HCT116 (cell line): ENCODE data around the gene CCSER1. TPM values are rescaled to one million over a fixed set of nuclear protein-coding genes. Genes with fewer than 3 reads are reported as not detected.

Experiments
- ATAC-seq: fragments of 200-7000 bp; cut with Tn5 transposase; 2 replicates; pipeline ENCODE4 v1.9.1; 2020; ENCODE audit warnings: mild to moderate bottlenecking, moderate library complexity
- BruUV-seq: library from RNA; stranded (reverse); fragments of 400-500 nt; replicated peaks from 2 replicates; lab custom pipeline; 2021; lab: Mats Ljungman, UMichigan
- CTCF ChIA-PET: fragments of 300-600 bp; sonication (Branson Sonifier 250); formaldehyde crosslinking; loops from one replicate; lab custom pipeline; 2021; ENCODE audit warnings: antibody characterized with exemption; lab: Charles Lee
- POLR2A ChIA-PET: fragments of 300-600, 350-600 bp; sonication (Branson Sonifier 250); formaldehyde crosslinking; loops from one replicate; lab custom pipeline; 2021; ENCODE audit warnings: antibody characterized with exemption; lab: Charles Lee
- RAD21 ChIA-PET, 2 experiments: fragments of 300-600 bp; sonication (Branson Sonifier 250); formaldehyde crosslinking; loops; one replicate each; lab custom pipeline; 2023; ENCODE audit warnings: low total read pairs in 2 of 2; ENCODE audit not compliant: uncharacterized antibody in 2 of 2, unreplicated experiment in 2 of 2, low non-redundant PET in 1 of 2; lab: Charles Lee
- DNase-seq: peaks from one replicate; pipeline ENCODE4 v3.0.0-alpha.2; 2010; ENCODE audit warnings: low read depth, low spot score
- H2AFZ ChIP-seq: fragments of 200-600 bp; shearing (Covaris generic), sonication (generic); 2 replicates; pipeline ENCODE4 v1.6.1; 2017; ENCODE audit warnings: low read depth, mixed run types, mixed read lengths, antibody characterized with exemption, low read length; ENCODE audit not compliant: poor library complexity, severe bottlenecking
- H3K27ac ChIP-seq: 2 replicates; pipeline ENCODE4 v1.5.1; 2012; ENCODE audit warnings: low read depth, low read length
- H3K27me3 ChIP-seq: fragments of 200-600 bp; sonication (generic); 2 replicates; pipeline ENCODE4 v1.6.1; 2016; ENCODE audit warnings: mixed run types, low read length, mixed read lengths; ENCODE audit not compliant: insufficient read depth
- H3K36me3 ChIP-seq, 2 experiments: fragments of 200-500 bp in 1 of 2; fragments of 200-600 bp in 1 of 2; sonication (Bioruptor generic) in 1 of 2; sonication (generic) in 1 of 2; 2 replicates each; pipeline versions ENCODE4 v1.5.1 to v1.6.1; 2014 to 2016; ENCODE audit warnings: low read length in 2 of 2, inconsistent platforms in 1 of 2, mixed read lengths in 1 of 2, mixed run types in 1 of 2; ENCODE audit not compliant: insufficient read depth in 2 of 2, control insufficient read depth in 1 of 2
- H3K4me1 ChIP-seq, 2 experiments: fragments of 200-600 bp in 1 of 2; sonication (generic) in 1 of 2; 2 replicates each; pipeline versions ENCODE4 v1.5.1 to v1.6.1; 2012 to 2017; ENCODE audit warnings: low read length in 2 of 2, inconsistent platforms in 1 of 2, mild to moderate bottlenecking in 1 of 2, mixed read lengths in 1 of 2, mixed run types in 1 of 2, moderate library complexity in 1 of 2; ENCODE audit not compliant: insufficient read depth in 2 of 2, control insufficient read depth in 1 of 2
- H3K4me2 ChIP-seq: fragments of 200-600 bp; sonication (generic); 2 replicates; pipeline ENCODE4 v1.6.1; 2017; ENCODE audit warnings: mixed run types, low read length, mixed read lengths
- H3K4me3 ChIP-seq, 2 experiments: fragments of 200-600 bp in 1 of 2; sonication (generic) in 1 of 2; replicated peaks in 1 of 2; 2 replicates each; pipeline ENCODE4 v1.5.1; 2011 to 2016; ENCODE audit warnings: low read length in 2 of 2, control low read depth in 1 of 2, low read depth in 1 of 2, mild to moderate bottlenecking in 1 of 2, mixed read lengths in 1 of 2, mixed run types in 1 of 2
- H3K79me2 ChIP-seq: fragments of 200-600 bp; sonication (generic); 2 replicates; pipeline ENCODE4 v1.6.1; 2017; ENCODE audit warnings: mild to moderate bottlenecking, mixed run types, low read length, moderate library complexity, mixed read lengths; ENCODE audit not compliant: insufficient read depth
- H3K9ac ChIP-seq: fragments of 200-600 bp; sonication (generic); 2 replicates; pipeline ENCODE4 v1.6.1; 2016; ENCODE audit warnings: low read length, mixed read lengths
- H3K9me2 ChIP-seq: fragments of 200-600 bp; sonication (generic), shearing (Covaris generic); 2 replicates; pipeline ENCODE4 v1.6.1; 2017; ENCODE audit warnings: mixed run types, mild to moderate bottlenecking, moderate library complexity; ENCODE audit not compliant: insufficient read depth
- H3K9me3 ChIP-seq, 2 experiments: fragments of 200-500 bp in 1 of 2; fragments of 200-600 bp in 1 of 2; sonication (Bioruptor generic) in 1 of 2; sonication (generic) in 1 of 2; 2 replicates each; pipeline ENCODE4 v1.6.1; 2014 to 2017; ENCODE audit warnings: low read length in 2 of 2, mixed read lengths in 2 of 2, inconsistent platforms in 1 of 2, low read depth in 1 of 2, mild to moderate bottlenecking in 1 of 2, mixed run types in 1 of 2, moderate library complexity in 1 of 2; ENCODE audit not compliant: control insufficient read depth in 1 of 2, insufficient read depth in 1 of 2
- H4K20me1 ChIP-seq: fragments of 200-600 bp; sonication (generic), shearing (Covaris generic); 2 replicates; pipeline ENCODE4 v1.6.1; 2017; ENCODE audit warnings: mixed run types, mild to moderate bottlenecking, moderate library complexity; ENCODE audit not compliant: insufficient read depth
- CBX3 ChIP-seq: IDR thresholded peaks from 2 replicates; pipeline ENCODE4 v1.6.1; 2012; ENCODE audit warnings: low read depth
- ELF1 ChIP-seq: IDR thresholded peaks from 2 replicates; pipeline ENCODE4 v1.6.1; 2012; ENCODE audit warnings: low read depth, borderline replicate concordance
- EZH2phosphoT487 ChIP-seq: fragments of 200-600 bp; IDR thresholded peaks from 2 replicates; pipeline ENCODE4 v1.6.1; 2018; ENCODE audit warnings: antibody characterized with exemption, borderline replicate concordance
- MAX ChIP-seq: IDR thresholded peaks from 2 replicates; pipeline ENCODE4 v1.6.1; 2012
- RAD21 ChIP-seq: IDR thresholded peaks from 2 replicates; pipeline ENCODE4 v1.6.1; 2012; ENCODE audit warnings: low read depth, mild to moderate bottlenecking
- REST ChIP-seq: IDR thresholded peaks from 2 replicates; pipeline ENCODE4 v1.6.1; 2012; ENCODE audit warnings: low read depth
- SIN3A ChIP-seq: IDR thresholded peaks from 2 replicates; pipeline ENCODE4 v1.6.1; 2012; ENCODE audit warnings: low read depth
- SRF ChIP-seq: IDR thresholded peaks from 2 replicates; pipeline ENCODE4 v1.6.1; 2012; ENCODE audit warnings: low read depth
- TCF7L2 ChIP-seq: IDR thresholded peaks from 2 replicates; pipeline ENCODE4 v1.7.0; 2011; ENCODE audit warnings: borderline replicate concordance, inconsistent platforms; ENCODE audit not compliant: insufficient read depth, insufficient read length; ENCODE audit errors: extremely low read depth
- YY1 ChIP-seq: IDR thresholded peaks from 2 replicates; pipeline ENCODE4 v1.6.1; 2011; ENCODE audit warnings: low read length, low read depth, moderate library complexity, mild to moderate bottlenecking; ENCODE audit not compliant: insufficient replicate concordance; ENCODE audit errors: extremely low read depth
- ZNF274 ChIP-seq: fragments of 200-500 bp; sonication (Bioruptor generic); IDR thresholded peaks from 2 replicates; pipeline ENCODE4 v1.6.1; 2014; ENCODE audit warnings: mild to moderate bottlenecking, low read depth, low read length, inconsistent platforms
- intact Hi-C: fragments of 100-400 bp; cut with micrococcal nuclease; formaldehyde crosslinking; loops from 2 replicates; pipeline ENCODE4 v1.10.0; 2022
- total RNA-seq: library from RNA; stranded (reverse); gene quantifications from one replicate; pipeline ENCODE4 v1.2.1, GENCODE V29; 2021; ENCODE audit not compliant: unreplicated experiment
- TF ChIP-seq, protein P1 (sequence below), 3 experiments: fragments of 200-600 bp in 1 of 3; sonication (generic) in 1 of 3; IDR thresholded peaks in 2 of 3; conservative IDR thresholded peaks in 1 of 3; 2 replicates each; pipeline ENCODE4 v1.5.1; 2012 to 2017; ENCODE audit warnings: low read depth in 2 of 3, low read length in 2 of 3, antibody characterized with exemption in 1 of 3, borderline replicate concordance in 1 of 3, control low read depth in 1 of 3, mild to moderate bottlenecking in 1 of 3, mixed read lengths in 1 of 3, mixed run types in 1 of 3, moderate library complexity in 1 of 3; ENCODE audit not compliant: insufficient read depth in 1 of 3
- TF ChIP-seq, protein P2 (sequence below): IDR thresholded peaks from 2 replicates; pipeline ENCODE4 v1.6.1; 2012

CCSER1 gene
- total RNA-seq, 1 experiment from 2014 or later = 6.7 TPM

DNA sequence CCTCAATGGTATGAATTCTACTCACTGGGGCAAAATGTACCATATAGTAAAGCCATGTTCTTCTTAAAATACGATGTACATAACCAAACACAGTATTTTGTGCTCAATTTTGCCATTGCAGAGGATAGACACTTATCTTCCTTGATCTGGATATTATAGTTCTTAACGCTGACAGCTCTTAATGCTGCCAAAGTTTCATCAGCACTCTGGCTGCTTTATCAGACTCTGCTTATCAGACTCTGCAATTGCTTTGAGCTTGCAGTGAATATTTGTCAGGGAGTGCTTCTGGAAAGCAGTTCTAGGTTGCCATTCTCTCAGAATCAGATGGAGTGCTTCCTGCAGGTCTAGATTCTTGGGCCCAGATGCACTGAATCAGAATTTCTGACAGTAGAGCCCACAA is 863.1 kb downstream of the CCSER1 start:
- RAD21 ChIA-PET = no interaction called here
- Histone ChIP-seq H3K4me3 (no peak overlapping the region), H3K4me1 (no peaks in the 10 kb centered on the region), H3K9ac (no peak overlapping the region), H3K9me2 (no peaks in the 10 kb centered on the region), H3K4me2 (no peak overlapping the region), H4K20me1 (no peaks in the 10 kb centered on the region), H3K9me3 (no peaks in the 10 kb centered on the region), H3K79me2 (no peaks in the 10 kb centered on the region), H3K36me3 (no peaks in the 10 kb centered on the region), H3K27ac (no peak overlapping the region), H2AFZ (no peak overlapping the region), H3K27me3 (no peaks in the 10 kb centered on the region)
- ATAC-seq (no peak), DNase-seq (no peak)
- TF ChIP-seq RAD21 = no peak
- TF ChIP-seq SIN3A = no peak
- no peak for TF ChIP-seq EZH2phosphoT487
- no peak for TF ChIP-seq SRF
- TF ChIP-seq ELF1 = no peak
- TF ChIP-seq, protein P1, sequence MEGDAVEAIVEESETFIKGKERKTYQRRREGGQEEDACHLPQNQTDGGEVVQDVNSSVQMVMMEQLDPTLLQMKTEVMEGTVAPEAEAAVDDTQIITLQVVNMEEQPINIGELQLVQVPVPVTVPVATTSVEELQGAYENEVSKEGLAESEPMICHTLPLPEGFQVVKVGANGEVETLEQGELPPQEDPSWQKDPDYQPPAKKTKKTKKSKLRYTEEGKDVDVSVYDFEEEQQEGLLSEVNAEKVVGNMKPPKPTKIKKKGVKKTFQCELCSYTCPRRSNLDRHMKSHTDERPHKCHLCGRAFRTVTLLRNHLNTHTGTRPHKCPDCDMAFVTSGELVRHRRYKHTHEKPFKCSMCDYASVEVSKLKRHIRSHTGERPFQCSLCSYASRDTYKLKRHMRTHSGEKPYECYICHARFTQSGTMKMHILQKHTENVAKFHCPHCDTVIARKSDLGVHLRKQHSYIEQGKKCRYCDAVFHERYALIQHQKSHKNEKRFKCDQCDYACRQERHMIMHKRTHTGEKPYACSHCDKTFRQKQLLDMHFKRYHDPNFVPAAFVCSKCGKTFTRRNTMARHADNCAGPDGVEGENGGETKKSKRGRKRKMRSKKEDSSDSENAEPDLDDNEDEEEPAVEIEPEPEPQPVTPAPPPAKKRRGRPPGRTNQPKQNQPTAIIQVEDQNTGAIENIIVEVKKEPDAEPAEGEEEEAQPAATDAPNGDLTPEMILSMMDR (IDR thresholded peaks at IDR 0.05 in 2 of 3, conservative IDR thresholded peaks at IDR 0.05 in 1 of 3; ENCODE audit: borderline replicate concordance in 1 of 3, insufficient read depth in 1 of 3, low read depth in 2 of 3, low read length in 2 of 3) = no peak
- no peak for TF ChIP-seq TCF7L2
- no peak for TF ChIP-seq CBX3
- TF ChIP-seq, protein P2, sequence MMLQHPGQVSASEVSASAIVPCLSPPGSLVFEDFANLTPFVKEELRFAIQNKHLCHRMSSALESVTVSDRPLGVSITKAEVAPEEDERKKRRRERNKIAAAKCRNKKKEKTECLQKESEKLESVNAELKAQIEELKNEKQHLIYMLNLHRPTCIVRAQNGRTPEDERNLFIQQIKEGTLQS = no peak
- TF ChIP-seq ZNF274 = no peak
- no peak for TF ChIP-seq YY1
- no peak for TF ChIP-seq REST
- no peak for TF ChIP-seq MAX
- CTCF ChIA-PET = no interaction called here
- POLR2A ChIA-PET = no interaction called here
- intact Hi-C loops = no loop called here
- no TSS peak for BruUV-seq
